SIG-M5 treated with dmso at 0.1 percent for 504 hours (cell line): ENCODE measurements around the gene SPIRE1.
"Not testable (repeated sequence)": the region's sequence is repeated elsewhere in the genome, so short reads cannot be mapped to it uniquely, and the experiment has no call there.

Experiments
- DNase-seq: peaks from one replicate; lab custom pipeline; 2025; ENCODE audit not compliant: unreplicated experiment; lab: John Stamatoyannopoulos, UW

The SPIRE1 gene

DNA sequence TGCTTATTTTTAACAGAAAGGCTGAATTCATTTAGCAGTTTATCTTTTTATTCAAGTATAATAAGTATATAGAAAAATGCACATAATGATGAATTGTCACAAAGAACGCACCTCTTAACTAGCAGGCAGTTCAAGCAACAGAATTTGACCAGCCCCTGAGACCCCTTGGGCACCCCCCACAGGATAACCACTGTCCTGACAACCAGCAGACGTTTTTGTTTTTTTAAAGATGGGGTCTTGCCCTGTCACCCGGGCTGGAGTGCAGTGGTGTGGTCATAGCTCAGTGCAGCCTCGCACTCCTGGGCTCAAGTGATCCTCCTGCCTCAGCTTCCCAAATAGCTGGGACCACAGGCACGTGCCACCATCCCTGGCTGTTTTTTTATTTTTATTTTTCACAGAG lies 236.2 kb downstream of the SPIRE1 start:
- no peak for DNase-seq

DNA sequence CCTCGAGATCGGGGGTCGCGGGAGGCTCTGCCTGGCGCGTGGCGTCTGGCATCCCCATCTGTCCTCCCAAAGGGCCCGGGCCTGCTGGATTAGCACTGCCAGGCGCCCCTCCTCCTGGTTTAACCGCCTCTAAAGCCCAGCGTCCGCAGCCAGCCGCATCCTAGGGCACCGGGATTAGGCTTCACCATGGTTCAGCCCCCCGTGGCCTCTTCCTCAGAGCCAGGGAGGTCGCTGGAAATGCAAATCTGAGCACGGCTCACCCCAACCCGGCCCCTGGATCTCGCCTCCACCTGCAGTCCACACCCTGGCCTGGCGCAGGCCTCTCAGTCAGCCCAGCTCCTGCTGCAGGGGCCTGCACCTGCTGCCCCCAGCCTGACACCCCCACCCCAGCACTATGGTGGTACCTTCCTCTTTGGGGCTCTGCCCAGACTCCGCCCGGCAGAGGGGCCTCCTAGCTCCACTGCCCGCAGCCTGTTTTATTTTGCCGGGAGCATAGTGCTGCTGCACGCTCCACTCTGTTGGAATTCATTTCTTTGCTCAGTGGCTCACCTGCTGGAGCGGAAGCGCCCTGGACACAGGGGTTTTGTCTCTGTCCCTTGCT lies 237.0 kb downstream of the SPIRE1 start:
- peak; percentile 67 for DNase-seq

DNA sequence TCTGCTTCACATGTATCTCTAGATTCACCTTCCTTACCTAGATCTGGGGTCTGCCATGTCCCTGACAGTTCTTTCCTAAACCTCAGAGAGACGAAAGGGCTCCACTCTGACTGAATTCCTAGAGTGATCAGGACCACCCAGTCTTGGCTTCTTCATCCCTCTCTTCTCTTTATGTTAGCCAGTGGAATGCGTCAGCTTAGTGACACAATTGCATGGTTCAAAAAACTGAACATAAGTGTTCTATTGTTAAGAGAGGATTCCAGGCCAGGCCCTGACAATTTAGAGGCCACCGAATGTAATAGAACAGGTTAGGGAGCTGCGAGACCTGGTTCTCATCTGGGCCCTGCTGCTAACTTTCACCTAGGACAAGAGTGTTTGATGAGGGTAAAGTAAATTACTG lies 240.2 kb downstream of the SPIRE1 start:
- no peak for DNase-seq

DNA sequence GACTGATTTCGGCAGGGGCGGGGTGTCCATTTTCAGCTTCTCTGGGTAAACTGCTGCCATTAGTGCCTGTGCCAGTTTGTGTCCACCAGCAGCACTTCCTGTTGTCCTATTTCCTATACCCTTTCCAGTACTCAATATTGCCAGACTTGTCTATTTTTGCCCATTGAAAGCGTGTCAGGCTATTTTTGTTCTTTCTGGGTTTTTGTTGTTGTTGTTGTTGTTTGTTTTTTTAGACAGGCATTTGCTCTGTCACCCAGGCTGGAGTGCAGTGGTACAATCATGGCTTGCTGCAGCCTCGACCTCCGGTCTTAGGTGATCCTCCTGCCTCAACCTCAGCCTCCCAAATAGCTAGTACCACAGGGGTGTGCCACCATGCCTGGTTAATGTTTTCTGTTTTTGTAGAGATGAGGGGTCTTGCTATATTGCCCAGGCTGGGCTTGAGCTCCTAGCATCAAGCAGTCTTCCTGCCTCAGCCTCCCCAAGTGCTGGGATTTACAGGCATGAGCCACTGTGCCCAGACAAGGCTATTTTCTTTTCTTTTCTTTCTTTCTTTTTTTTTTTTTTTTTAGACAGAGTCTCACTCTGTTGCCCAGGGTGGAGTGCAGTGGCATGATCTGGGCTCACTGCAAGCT lies 241.7 kb downstream of the SPIRE1 start:
- DNase-seq = no peak

DNA sequence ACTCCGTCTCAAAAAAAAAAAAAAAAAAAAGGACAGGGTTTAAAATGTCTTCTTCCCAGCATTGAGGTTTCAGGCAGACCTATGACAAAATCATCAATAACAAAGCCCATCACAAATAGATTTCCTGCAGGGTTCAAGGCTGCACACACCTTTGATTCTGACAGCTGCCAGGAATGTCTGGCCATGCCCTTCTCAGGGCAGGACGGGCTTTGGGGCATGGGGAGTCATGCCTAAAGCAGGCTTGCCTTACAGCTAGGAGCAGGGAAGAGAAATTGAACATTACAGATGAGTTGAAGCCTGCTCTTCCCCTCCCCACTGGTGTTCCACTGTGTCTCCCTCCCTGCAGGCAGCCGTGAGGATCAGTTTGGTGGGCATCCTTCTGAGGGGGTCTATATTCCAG lies 246.5 kb downstream of the SPIRE1 start:
- no peak for DNase-seq

GRCh38 chr18:12410747-12411146 lies 247.2 kb downstream of the SPIRE1 start:
- not testable (repeated sequence) for DNase-seq

DNA sequence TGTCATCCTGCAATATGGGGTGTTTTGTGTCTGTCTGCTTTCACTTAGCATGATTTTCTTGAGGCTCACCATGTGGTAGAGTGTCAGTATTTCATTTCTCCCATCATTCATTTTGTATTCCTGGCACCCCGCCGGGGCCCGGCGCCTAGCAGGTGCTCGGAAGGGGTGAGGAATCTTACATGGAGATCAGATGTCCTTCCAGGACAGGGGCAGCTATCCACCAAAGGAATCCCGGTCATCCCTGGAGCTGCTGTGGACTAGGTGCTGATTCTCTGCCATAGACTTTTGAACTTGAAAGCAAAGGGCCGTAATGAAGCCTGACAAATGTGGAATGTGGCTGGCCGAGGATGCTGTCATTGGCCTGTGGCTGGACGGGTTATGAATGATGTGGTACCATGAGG lies 247.8 kb downstream of the SPIRE1 start:
- DNase-seq = no peak

DNA sequence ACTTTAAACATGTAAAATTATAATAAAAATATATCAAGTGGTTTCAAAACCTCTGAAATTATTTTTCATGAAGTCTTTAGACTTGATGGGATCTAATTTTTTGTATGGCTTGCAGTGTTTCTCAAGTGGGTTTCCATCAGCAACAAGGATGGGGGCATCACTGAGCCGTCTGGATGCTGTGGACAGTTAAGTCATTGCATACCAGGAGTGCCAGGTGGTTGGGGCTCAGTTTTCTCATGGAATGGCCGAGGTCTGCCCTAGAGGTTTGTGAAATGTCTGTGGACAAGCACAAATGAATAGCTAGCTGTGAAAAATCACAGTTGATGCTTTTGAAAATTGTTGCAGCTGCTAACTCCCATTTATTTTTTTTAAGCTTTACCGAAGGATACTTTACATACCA lies 248.4 kb downstream of the SPIRE1 start:
- no peak for DNase-seq

DNA sequence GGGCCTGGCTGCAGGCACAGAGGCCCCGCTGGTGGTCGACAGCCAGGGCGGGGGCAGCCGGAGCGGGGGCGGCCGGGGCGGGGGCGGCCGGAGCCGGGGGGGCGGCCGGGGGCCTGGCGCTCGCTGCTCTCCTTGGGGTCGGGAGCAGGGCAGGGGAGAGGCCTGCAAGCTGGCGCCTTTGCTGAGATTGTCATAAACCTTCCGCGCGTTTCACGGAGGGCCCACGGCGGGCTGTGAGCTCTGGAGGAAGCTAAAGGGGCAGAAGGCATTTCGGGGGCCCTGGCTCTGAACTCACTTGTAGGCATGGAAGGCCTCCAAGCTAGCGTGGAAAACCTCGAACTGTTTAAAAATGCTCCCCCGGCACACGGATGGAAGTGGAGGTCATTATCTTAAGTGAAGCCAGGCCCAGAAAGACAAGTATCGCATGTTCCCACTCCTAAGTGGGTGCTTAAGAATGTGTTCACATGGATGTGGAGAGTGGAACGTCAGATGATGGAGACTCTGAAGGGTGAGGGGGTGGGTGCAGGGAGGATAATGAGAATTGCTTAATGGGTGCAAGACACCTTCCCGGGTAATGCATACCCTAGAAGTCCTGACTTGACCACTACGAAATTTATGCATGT lies 249.5 kb downstream of the SPIRE1 start:
- peak; percentile 53 for DNase-seq

DNA sequence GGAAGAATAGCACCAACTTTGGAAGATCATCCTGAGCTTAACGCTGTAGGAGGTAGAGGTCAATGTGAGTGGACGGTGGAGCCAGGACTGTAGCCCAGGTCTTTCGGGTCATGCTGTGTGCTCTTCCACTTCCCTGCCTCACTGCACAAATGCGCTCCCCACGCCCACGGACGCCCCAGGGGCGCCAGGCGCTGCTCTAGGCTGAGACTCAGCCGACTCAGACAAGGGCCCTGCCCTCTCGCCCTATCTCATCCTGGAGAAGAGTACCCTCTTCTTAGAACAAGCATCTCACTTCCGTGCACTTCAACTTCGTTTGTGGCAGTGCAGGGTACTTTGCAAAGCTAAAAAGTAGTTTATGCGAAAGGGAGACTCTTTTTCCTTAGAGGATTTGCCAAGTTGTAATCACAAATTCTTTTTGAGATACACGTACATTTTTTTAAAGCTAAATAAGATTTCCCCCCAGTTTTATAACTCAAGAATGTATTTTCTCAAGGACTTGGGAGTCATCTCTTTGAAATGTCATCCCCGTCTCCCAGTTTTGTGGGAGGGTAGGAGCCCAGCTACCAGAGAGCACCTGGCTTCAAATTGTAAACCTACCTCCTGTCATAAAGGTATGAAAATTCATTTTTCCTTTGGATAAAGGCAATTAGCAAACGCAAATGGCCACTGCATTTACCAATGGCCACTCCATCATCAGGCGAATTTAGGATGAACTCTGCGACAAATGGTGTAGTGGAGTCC lies 251.4 kb downstream of the SPIRE1 start:
- DNase-seq = no peak

- DNase-seq = no peak
Observed at GRCh38 chr18:12405066-12405465, 252.8 kb downstream of the SPIRE1 start.

DNA sequence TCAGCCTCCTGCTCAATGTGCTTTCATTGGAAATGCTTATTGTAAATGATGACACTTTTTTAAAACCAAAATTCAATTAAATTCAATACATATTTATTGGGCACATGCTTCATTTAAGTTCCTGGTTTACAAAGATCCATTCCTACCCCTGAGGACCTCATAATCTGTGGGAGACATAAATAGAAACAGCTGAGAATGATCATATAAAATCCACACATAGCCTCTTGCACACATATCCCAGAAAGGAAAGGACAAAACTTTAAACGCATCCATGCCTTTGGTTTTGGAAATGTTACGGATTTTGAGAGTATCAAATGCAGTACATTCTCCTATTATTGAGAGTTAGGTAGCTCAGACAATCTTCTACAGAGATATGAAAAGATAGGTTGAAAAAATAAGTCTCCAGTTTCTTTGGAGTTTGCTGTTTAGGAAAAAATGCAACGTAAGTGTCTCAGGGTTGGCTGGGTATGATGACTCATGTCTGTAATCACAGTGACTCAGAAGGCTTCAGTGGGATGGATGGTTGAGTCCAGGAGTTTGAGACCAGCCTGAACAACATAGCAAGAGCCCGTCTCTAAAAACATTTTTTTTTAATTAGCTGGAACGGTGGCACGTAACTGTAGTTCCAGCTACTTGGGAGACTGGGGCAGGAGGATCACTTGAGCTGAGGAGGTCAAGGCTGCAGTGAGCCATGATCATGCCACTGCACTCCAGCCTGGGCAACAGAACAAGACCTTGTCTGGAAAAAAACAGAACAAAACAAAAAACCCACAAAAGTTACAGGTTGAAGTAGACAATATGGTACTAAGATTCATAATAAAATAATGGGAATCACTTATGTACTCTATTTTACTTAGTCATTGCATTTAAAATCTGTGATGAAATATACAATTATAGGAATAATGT lies 254.1 kb downstream of the SPIRE1 start:
- peak; percentile 52 for DNase-seq

DNA sequence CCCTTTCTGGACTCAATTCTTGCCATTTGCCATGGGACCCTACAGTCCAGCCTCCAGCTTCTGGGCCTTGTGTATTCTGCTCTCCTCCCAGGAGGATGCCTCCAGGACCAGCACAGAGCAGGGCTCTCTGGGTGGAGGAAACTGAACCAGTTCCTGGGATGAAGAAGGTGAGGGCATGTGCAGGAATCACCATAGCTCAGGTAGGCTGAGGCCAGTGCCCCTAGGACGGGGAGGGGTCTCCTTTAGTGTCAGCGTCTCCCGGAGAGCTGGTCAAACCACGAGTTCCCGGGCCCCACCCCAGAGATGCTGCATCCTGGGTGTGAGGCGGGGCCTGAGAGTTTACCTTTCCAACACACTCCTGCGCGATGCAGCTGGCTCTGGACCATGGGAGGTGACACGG lies 256.0 kb downstream of the SPIRE1 start:
- no peak for DNase-seq

DNA sequence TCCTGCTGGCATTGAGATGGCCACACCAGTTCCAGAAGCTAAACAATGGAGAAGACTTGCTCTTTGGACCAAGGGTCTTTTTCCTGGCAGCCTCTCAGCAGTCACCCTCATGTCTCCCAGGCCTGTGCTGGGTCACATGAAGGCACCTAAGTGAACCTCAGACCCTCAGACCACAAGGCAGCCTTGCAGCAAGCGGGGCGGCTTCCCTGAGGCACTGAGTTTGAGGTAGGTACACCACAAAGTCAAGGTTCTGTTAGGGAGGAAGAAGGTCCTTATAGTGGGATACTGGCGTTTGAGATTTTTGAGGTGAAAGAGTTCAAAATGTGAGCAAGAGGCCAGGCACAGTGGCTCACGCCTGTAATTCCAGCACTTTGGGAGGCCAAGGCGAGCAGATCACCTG lies 258.7 kb downstream of the SPIRE1 start:
- no peak for DNase-seq

DNA sequence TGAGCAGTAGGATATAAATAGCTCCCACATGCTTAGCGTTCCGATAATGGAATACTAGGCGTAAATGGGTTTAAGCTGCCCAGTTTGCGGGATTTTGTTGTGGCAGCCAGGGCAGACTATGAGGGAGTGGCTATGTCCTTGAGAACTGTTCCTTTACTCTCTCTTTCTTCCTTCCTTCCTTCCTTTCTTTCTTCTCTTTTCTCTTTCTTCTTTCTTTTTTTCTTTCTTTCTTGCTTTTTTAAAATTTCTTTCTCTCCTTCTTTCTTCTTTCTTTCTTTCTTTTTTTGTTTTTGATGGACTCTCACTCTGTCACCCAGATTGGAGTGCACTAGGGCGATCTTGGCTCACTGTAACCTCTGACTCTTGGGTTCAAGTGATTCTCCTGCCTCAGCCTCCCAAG lies 259.3 kb downstream of the SPIRE1 start:
- no peak for DNase-seq

DNA sequence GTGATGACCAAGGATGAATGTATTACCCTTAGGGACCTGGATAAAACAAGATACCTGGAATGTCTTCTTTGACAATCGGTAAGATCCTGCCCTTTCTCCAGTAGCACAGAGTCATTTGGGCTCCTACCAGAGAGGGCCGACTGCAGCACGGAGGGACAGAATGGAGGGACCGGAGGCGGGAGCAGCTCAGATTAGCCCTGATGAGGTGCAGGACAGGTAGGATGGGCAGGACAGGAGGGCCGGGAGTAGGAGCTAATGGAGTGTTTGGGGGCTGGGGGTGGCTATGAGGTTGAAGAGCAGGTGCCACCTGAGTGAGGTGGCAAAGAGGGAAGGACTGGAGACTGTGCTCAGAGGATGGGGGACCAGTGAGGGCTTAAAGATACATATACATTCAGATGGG lies 260.1 kb downstream of the SPIRE1 start:
- no peak for DNase-seq

DNA sequence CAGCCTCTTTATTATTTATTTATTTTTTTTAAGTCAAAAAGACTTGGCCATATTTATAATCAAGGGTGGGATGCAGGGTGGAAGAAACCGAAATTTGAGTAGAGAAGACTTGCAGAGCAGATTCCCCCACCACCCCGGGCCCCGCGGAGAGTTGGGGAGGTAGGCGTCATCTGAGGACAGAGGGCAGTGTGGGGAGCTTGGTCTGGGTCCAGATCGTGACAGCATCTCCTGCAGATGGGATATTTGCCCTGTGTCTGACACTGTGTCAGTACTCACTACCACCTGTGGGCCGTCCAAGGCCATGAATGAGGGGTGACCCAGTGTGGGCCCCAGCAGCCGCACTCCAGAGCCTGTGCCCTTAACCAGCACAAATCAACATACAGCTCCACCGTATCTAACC lies 260.7 kb downstream of the SPIRE1 start:
- DNase-seq = no peak
